ENCODE measurements around the gene SENP1. TPM values are rescaled to one million over a fixed set of nuclear protein-coding genes. Genes with fewer than 3 reads are reported as not detected.

The SENP1 gene
- total RNA-seq, 1 experiment from 2014 or later = 24.5 TPM

- intact Hi-C loops (cut with micrococcal nuclease) = no loop called here
- no TSS peak for BruUV-seq (replicated peaks)
- ChIA-PET CTCF (interaction anchor here (1.1 to 1.2 kb wide), 2 partner anchors 15 to 68 kb away, joined by 3 to 5 read pairs; no protein-coding TSS in a partner anchor), POLR2A (interaction anchor here (0.5 to 6.1 kb wide), 4 partner anchors 15 to 81 kb away, joined by 3 to 99 read pairs (median 4); partner anchors contain the start of gene SENP1)
- Mint-ChIP-seq H3K4me1 (ENCODE audit: insufficient read depth, unreplicated experiment) (peaks cover 26% of the 10 kb centered on the region), H3K4me3 (ENCODE audit: unreplicated experiment) (no peak overlapping the region), H3K27me3 (ENCODE audit: insufficient read depth, unreplicated experiment) (peaks cover 10% of the 10 kb centered on the region), H3K36me3 (ENCODE audit: insufficient read depth, unreplicated experiment) (peaks cover 47% of the 10 kb centered on the region), H3K9me3 (ENCODE audit: unreplicated experiment) (no peaks in the 10 kb centered on the region), H3K27ac (ENCODE audit: low read depth, unreplicated experiment) (no peak overlapping the region)
- no peak for DNase-seq (ENCODE audit: unreplicated experiment)
- no peak for TF ChIP-seq CTCF (IDR thresholded peaks at IDR 0.05; ENCODE audit: unreplicated experiment)
Observed at GRCh38 chr12:48121522-48121921, 15.6 kb upstream of the SENP1 start.

GRCh38 chr12:48119834-48120195 lies 13.9 kb upstream of the SENP1 start:
- Mint-ChIP-seq H3K4me1 (ENCODE audit: insufficient read depth, unreplicated experiment) (peaks cover 21% of the 10 kb centered on the region), H3K4me3 (ENCODE audit: unreplicated experiment) (peak overlapping the region; percentile 92), H3K27ac (ENCODE audit: low read depth, unreplicated experiment) (peak overlapping the region; percentile 32), H3K36me3 (ENCODE audit: insufficient read depth, unreplicated experiment) (peaks cover 29% of the 10 kb centered on the region), H3K9me3 (ENCODE audit: unreplicated experiment) (no peaks in the 10 kb centered on the region), H3K27me3 (ENCODE audit: insufficient read depth, unreplicated experiment) (peaks cover 11% of the 10 kb centered on the region)
- no peak for DNase-seq (ENCODE audit: unreplicated experiment)
- ChIA-PET POLR2A (interaction anchor here (0.7 to 6.1 kb wide), 14 partner anchors 8 to 563 kb away, joined by 3 to 99 read pairs (median 4); partner anchors contain the start of genes ASB8 and SENP1), CTCF (interaction anchor here (0.8 to 1.8 kb wide), 4 partner anchors 10 to 222 kb away, joined by 3 to 5 read pairs (median 4); no protein-coding TSS in a partner anchor)
- BruUV-seq (replicated peaks) = TSS peak; percentile 52
- TF ChIP-seq CTCF (IDR thresholded peaks at IDR 0.05; ENCODE audit: unreplicated experiment) = no peak
- intact Hi-C loops (cut with micrococcal nuclease) = no loop called here

GRCh38 chr12:48119078-48119833 lies 13.4 kb upstream of the SENP1 start, which contains the start of gene PFKM:
PFKM (plus strand) TSS chr12:48119364; CDS start chr12:48122775, 3,411 bp downstream.
- no peaks in the 10 kb centered on the region for H3K9me3 Mint-ChIP-seq (ENCODE audit: unreplicated experiment)
- intact Hi-C loops (cut with micrococcal nuclease) = no loop called here
- H3K36me3 Mint-ChIP-seq (ENCODE audit: insufficient read depth, unreplicated experiment) = peaks cover 24% of the 10 kb centered on the region
- BruUV-seq (replicated peaks) = no TSS peak
- H3K4me1 Mint-ChIP-seq (ENCODE audit: insufficient read depth, unreplicated experiment) = peaks cover 21% of the 10 kb centered on the region
- ChIA-PET POLR2A (interaction anchor here (0.6 to 6.1 kb wide), 19 partner anchors 9 to 564 kb away, joined by 3 to 99 read pairs (median 3); partner anchors contain the start of genes ASB8 and SENP1), CTCF (interaction anchor here (0.7 to 1.8 kb wide), 6 partner anchors 11 to 552 kb away, joined by 3 to 5 read pairs (median 3); partner anchors contain the start of gene SENP1)
- H3K27ac Mint-ChIP-seq (ENCODE audit: low read depth, unreplicated experiment) = peak within 1 kb of the TSS; percentile 32
- peak within 1 kb of the TSS; percentile 92 for H3K4me3 Mint-ChIP-seq (ENCODE audit: unreplicated experiment)
- DNase-seq (ENCODE audit: unreplicated experiment) = peak; percentile 95
- TF ChIP-seq CTCF (IDR thresholded peaks at IDR 0.05; ENCODE audit: unreplicated experiment) = no peak
- peaks cover 11% of the 10 kb centered on the region for H3K27me3 Mint-ChIP-seq (ENCODE audit: insufficient read depth, unreplicated experiment)

- Mint-ChIP-seq H3K4me1 (ENCODE audit: insufficient read depth, unreplicated experiment) (peaks cover 21% of the 10 kb centered on the region), H3K4me3 (ENCODE audit: unreplicated experiment) (peak overlapping the region; percentile 92), H3K36me3 (ENCODE audit: insufficient read depth, unreplicated experiment) (peaks cover 17% of the 10 kb centered on the region), H3K9me3 (ENCODE audit: unreplicated experiment) (no peaks in the 10 kb centered on the region), H3K27me3 (ENCODE audit: insufficient read depth, unreplicated experiment) (peaks cover 11% of the 10 kb centered on the region), H3K27ac (ENCODE audit: low read depth, unreplicated experiment) (peak overlapping the region; percentile 32)
- CTCF ChIA-PET = interaction anchor here (0.7 to 1.8 kb wide), 3 partner anchors 13 to 218 kb away, joined by 3 to 5 read pairs (median 3); partner anchors contain the start of gene SENP1
- intact Hi-C loops (cut with micrococcal nuclease) = no loop called here
- DNase-seq (ENCODE audit: unreplicated experiment) = no peak
- POLR2A ChIA-PET = interaction anchor here (0.6 to 6.1 kb wide), 10 partner anchors 12 to 564 kb away, joined by 3 to 99 read pairs (median 4); partner anchors contain the start of genes ASB8 and SENP1
- no TSS peak for BruUV-seq (replicated peaks)
- no peak for TF ChIP-seq CTCF (IDR thresholded peaks at IDR 0.05; ENCODE audit: unreplicated experiment)
Observed at GRCh38 chr12:48118284-48118871, 12.5 kb upstream of the SENP1 start.

Data from MCF 10A (cell line).